SU-DHL-6 (cell line): ENCODE measurements around the gene ERC1.

Experiments used
- H2AFZ ChIP-seq: fragments of 200-600 bp; sonication (generic); 2 replicates; pipeline ENCODE4 v1.6.1; 2014; ENCODE audit warnings: low read depth, mild to moderate bottlenecking, moderate library complexity, mixed read lengths, antibody characterized with exemption, low read length; ENCODE audit not compliant: severe bottlenecking
- H3F3A ChIP-seq: fragments of 200-600 bp; shearing (Covaris generic); 2 replicates; pipeline ENCODE4 v1.6.0; 2016; ENCODE audit warnings: antibody characterized with exemption, mild to moderate bottlenecking; ENCODE audit not compliant: insufficient read depth
- H3K27ac ChIP-seq: fragments of 200-600 bp; sonication (generic); 2 replicates; pipeline ENCODE4 v1.5.1; 2016; ENCODE audit warnings: low read depth, mild to moderate bottlenecking, low read length, moderate library complexity, mixed read lengths
- H3K27me3 ChIP-seq: fragments of 200-600 bp; sonication (generic), shearing (Covaris generic); 2 replicates; pipeline ENCODE4 v1.6.0; 2014; ENCODE audit warnings: mild to moderate bottlenecking, low read length
- H3K36me3 ChIP-seq: fragments of 200-600 bp; sonication (generic); 2 replicates; pipeline ENCODE4 v1.6.1; 2014; ENCODE audit warnings: mild to moderate bottlenecking, low read length, mixed read lengths
- H3K4me2 ChIP-seq: fragments of 300-600, 200-600 bp; shearing (Covaris generic), sonication (generic); 2 replicates; pipeline ENCODE4 v1.6.0; 2014; ENCODE audit warnings: low read length, low read depth, mild to moderate bottlenecking; ENCODE audit not compliant: poor library complexity, severe bottlenecking
- H3K4me3 ChIP-seq: fragments of 200-600 bp; sonication (generic); 2 replicates; pipeline ENCODE4 v1.5.1; 2014; ENCODE audit warnings: antibody characterized with exemption, low read length, mild to moderate bottlenecking, mixed read lengths; ENCODE audit not compliant: insufficient read depth, poor library complexity, severe bottlenecking
- H3K79me2 ChIP-seq: fragments of 200-600 bp; sonication (generic); 2 replicates; pipeline ENCODE4 v1.6.1; 2014; ENCODE audit warnings: mild to moderate bottlenecking, low read length, moderate library complexity; ENCODE audit not compliant: insufficient read depth
- H3K9ac ChIP-seq: fragments of 200-600 bp; sonication (generic); 2 replicates; pipeline ENCODE4 v1.7.0; 2014; ENCODE audit warnings: mild to moderate bottlenecking, low read length
- H3K9me2 ChIP-seq: fragments of 200-600 bp; sonication (generic); replicated peaks from 2 replicates; pipeline ENCODE4 v1.6.1; 2014; ENCODE audit warnings: low read length; ENCODE audit not compliant: insufficient read depth
- H3K9me3 ChIP-seq: fragments of 200-600 bp; sonication (generic); 2 replicates; pipeline ENCODE4 v1.6.1; 2014; ENCODE audit warnings: low read length, mixed read lengths; ENCODE audit not compliant: insufficient read depth
- H4K20me1 ChIP-seq: fragments of 200-600 bp; sonication (generic); 2 replicates; pipeline ENCODE4 v1.6.1; 2014; ENCODE audit warnings: low read depth, mild to moderate bottlenecking, antibody characterized with exemption, low read length, moderate library complexity, mixed read lengths
- CTCF ChIP-seq: fragments of 200-600 bp; sonication (generic); IDR thresholded peaks from one replicate; pipeline ENCODE4 v1.5.1; 2017; ENCODE audit warnings: antibody characterized with exemption, mild to moderate bottlenecking, low read length, moderate library complexity; ENCODE audit not compliant: insufficient read depth, poor library complexity, severe bottlenecking
- EZH2phosphoT487 ChIP-seq: fragments of 200-600 bp; sonication (generic), shearing (Covaris generic); conservative IDR thresholded peaks from 2 replicates; pipeline ENCODE4 v1.6.1; 2018; ENCODE audit warnings: mild to moderate bottlenecking, antibody characterized with exemption, low read length, moderate library complexity, mixed read lengths

The ERC1 gene

GRCh38 chr12:1297206-1297605 is 306.2 kb downstream of the ERC1 start:
- peaks cover 6% of the 10 kb centered on the region for H3K36me3 ChIP-seq
- H3K9ac ChIP-seq: no peak overlapping the region
- no peaks in the 10 kb centered on the region for H3K9me2 ChIP-seq
- no peak overlapping the region for H3K4me3 ChIP-seq
- no peak overlapping the region for H3K4me2 ChIP-seq
- no peaks in the 10 kb centered on the region for H3K79me2 ChIP-seq
- H3K9me3 ChIP-seq: no peaks in the 10 kb centered on the region
- H2AFZ ChIP-seq: no peak overlapping the region
- H3K27me3 ChIP-seq: no peaks in the 10 kb centered on the region
- no peaks in the 10 kb centered on the region; the same call in 1 of the 2 replicates for H3F3A ChIP-seq
- no peaks in the 10 kb centered on the region for H4K20me1 ChIP-seq
- no peak overlapping the region for H3K27ac ChIP-seq
- TF ChIP-seq CTCF (no peak), EZH2phosphoT487 (no peak)

GRCh38 chr12:1297639-1298175 is 306.7 kb downstream of the ERC1 start:
- no peaks in the 10 kb centered on the region for H4K20me1 ChIP-seq
- no peak overlapping the region for H3K9ac ChIP-seq
- no peaks in the 10 kb centered on the region for H3K9me2 ChIP-seq
- no peak for TF ChIP-seq CTCF
- TF ChIP-seq EZH2phosphoT487: no peak
- no peak overlapping the region for H3K4me3 ChIP-seq
- no peaks in the 10 kb centered on the region for H3K27me3 ChIP-seq
- no peak overlapping the region for H2AFZ ChIP-seq
- no peaks in the 10 kb centered on the region; the same call in 1 of the 2 replicates for H3F3A ChIP-seq
- H3K36me3 ChIP-seq: peaks cover 6% of the 10 kb centered on the region
- H3K9me3 ChIP-seq: no peaks in the 10 kb centered on the region
- H3K4me2 ChIP-seq: no peak overlapping the region
- H3K27ac ChIP-seq: no peak overlapping the region
- H3K79me2 ChIP-seq: no peaks in the 10 kb centered on the region

GRCh38 chr12:1300460-1300859 is 309.4 kb downstream of the ERC1 start:
- Histone ChIP-seq H3K27ac (no peak overlapping the region), H3K36me3 (peaks cover 4% of the 10 kb centered on the region)

More at GRCh38 chr12:1300460-1300859, 309.4 kb downstream of the ERC1 start:
- no peak overlapping the region for H3K9ac ChIP-seq
- H4K20me1 ChIP-seq: no peaks in the 10 kb centered on the region
- no peaks in the 10 kb centered on the region for H3K27me3 ChIP-seq
- no peaks in the 10 kb centered on the region for H3K79me2 ChIP-seq
- H3K4me2 ChIP-seq: no peak overlapping the region
- no peaks in the 10 kb centered on the region; the same call in 1 of the 2 replicates for H3F3A ChIP-seq
- no peak overlapping the region for H3K4me3 ChIP-seq
- H3K9me3 ChIP-seq: no peaks in the 10 kb centered on the region
- H3K9me2 ChIP-seq: no peaks in the 10 kb centered on the region
- H2AFZ ChIP-seq: no peak overlapping the region
- no peak for TF ChIP-seq EZH2phosphoT487
- TF ChIP-seq CTCF: no peak
